OCI-LY1 (cell line): ENCODE data around the gene BOD1.

Experiments used
- H2AFZ ChIP-seq: fragments of 200-600 bp; sonication (generic), shearing (Covaris generic); 2 replicates; pipeline ENCODE4 v1.6.0; 2014; ENCODE audit warnings: antibody characterized with exemption, mild to moderate bottlenecking, low read length
- H3F3A ChIP-seq: fragments of 200-600 bp; sonication (generic), shearing (Covaris generic); 2 replicates; pipeline ENCODE4 v1.6.0; 2014; ENCODE audit warnings: mild to moderate bottlenecking, antibody characterized with exemption, low read length, moderate library complexity; ENCODE audit not compliant: insufficient read depth
- H3K27ac ChIP-seq: fragments of 200-600 bp; sonication (generic); 2 replicates; pipeline ENCODE4 v1.5.1; 2014; ENCODE audit warnings: low read length, mixed run types, mild to moderate bottlenecking, low read depth; ENCODE audit not compliant: poor library complexity, severe bottlenecking
- H3K27me3 ChIP-seq: fragments of 200-600 bp; sonication (generic); 2 replicates; pipeline ENCODE4 v1.6.0; 2014; ENCODE audit warnings: antibody characterized with exemption, mild to moderate bottlenecking, low read length, moderate library complexity; ENCODE audit not compliant: insufficient read depth
- H3K36me3 ChIP-seq: fragments of 200-600 bp; sonication (generic); 2 replicates; pipeline ENCODE4 v1.6.1; 2014; ENCODE audit warnings: mild to moderate bottlenecking, antibody characterized with exemption, low read length, moderate library complexity, mixed read lengths; ENCODE audit not compliant: insufficient read depth
- H3K4me1 ChIP-seq: fragments of 200-600 bp; sonication (generic); 2 replicates; pipeline ENCODE4 v1.5.1; 2014; ENCODE audit warnings: mild to moderate bottlenecking, low read length, moderate library complexity; ENCODE audit not compliant: insufficient read depth, severe bottlenecking
- H3K4me2 ChIP-seq: fragments of 200-600 bp; sonication (generic), shearing (Covaris generic); 2 replicates; pipeline ENCODE4 v1.6.1; 2014; ENCODE audit warnings: low read length
- H3K4me3 ChIP-seq: fragments of 200-600 bp; sonication (generic); 2 replicates; pipeline ENCODE4 v1.5.1; 2014; ENCODE audit warnings: low read length, low read depth, mild to moderate bottlenecking, mixed read lengths; ENCODE audit not compliant: poor library complexity, severe bottlenecking
- H3K79me2 ChIP-seq: fragments of 200-600 bp; shearing (Covaris generic); 2 replicates; pipeline ENCODE4 v1.6.1; 2016; ENCODE audit warnings: mixed run types, low read length, mixed read lengths; ENCODE audit not compliant: insufficient read depth
- H3K9ac ChIP-seq: fragments of 200-600 bp; sonication (generic), shearing (Covaris generic); 2 replicates; pipeline ENCODE4 v1.6.1; 2014; ENCODE audit warnings: mild to moderate bottlenecking, low read length, mixed read lengths
- H3K9me2 ChIP-seq: fragments of 200-600 bp; sonication (generic), shearing (Covaris generic); 2 replicates; pipeline ENCODE4 v1.6.1; 2014; ENCODE audit warnings: low read depth, mild to moderate bottlenecking, low read length, mixed read lengths
- H3K9me3 ChIP-seq: fragments of 200-600 bp; shearing (Covaris generic); 2 replicates; pipeline ENCODE4 v1.6.1; 2014; ENCODE audit warnings: low read length, mixed read lengths
- H4K20me1 ChIP-seq: fragments of 200-600 bp; sonication (generic), shearing (Covaris generic); 2 replicates; pipeline ENCODE4 v1.6.0; 2016; ENCODE audit warnings: mild to moderate bottlenecking, low read length; ENCODE audit not compliant: insufficient read depth
- EZH2 ChIP-seq: fragments of 200-600 bp; sonication (generic), shearing (Covaris generic); IDR thresholded peaks from 2 replicates; pipeline ENCODE4 v1.8.0; 2017; ENCODE audit warnings: borderline replicate concordance, mixed run types, mild to moderate bottlenecking, antibody characterized with exemption, low read length, moderate library complexity, mixed read lengths
- TF ChIP-seq, protein P1 (sequence below): fragments of 200-600 bp; sonication (generic), shearing (Covaris generic); IDR thresholded peaks from 2 replicates; pipeline ENCODE4 v1.5.1; 2017; ENCODE audit warnings: mild to moderate bottlenecking, antibody characterized with exemption, low read length, moderate library complexity, mixed read lengths

The BOD1 gene

DNA sequence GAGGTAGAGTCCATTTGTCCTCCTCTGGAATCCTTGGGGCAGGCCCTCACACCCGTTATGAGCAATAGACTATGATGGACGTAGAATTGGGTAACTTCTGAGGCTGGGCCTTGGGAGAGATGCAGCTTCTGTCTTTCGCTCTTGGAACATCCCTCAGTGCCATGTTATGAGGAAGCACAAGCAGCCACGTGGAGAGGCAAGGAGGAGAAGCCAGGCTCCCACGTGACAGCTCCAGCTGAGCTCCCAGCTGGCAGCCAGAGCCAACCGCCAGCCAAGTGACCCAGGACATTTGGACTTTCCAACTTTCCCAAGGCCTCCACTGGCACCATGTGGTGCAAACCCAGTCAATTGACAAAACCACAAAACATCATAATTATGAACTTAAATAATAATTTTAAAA, 43.0 kb upstream of the BOD1 start:
- Histone ChIP-seq H3K9ac (no peak overlapping the region), H3K9me3 (peaks cover 2% of the 10 kb centered on the region; the same call in 1 of the 2 replicates), H4K20me1 (no peaks in the 10 kb centered on the region), H3K79me2 (no peaks in the 10 kb centered on the region), H2AFZ (no peak overlapping the region), H3K4me1 (peaks cover 6% of the 10 kb centered on the region), H3K9me2 (no peaks in the 10 kb centered on the region), H3F3A (no peaks in the 10 kb centered on the region), H3K27ac (no peak overlapping the region), H3K4me2 (no peak overlapping the region), H3K27me3 (peaks cover 2% of the 10 kb centered on the region; the same call in 1 of the 2 replicates), H3K4me3 (no peak overlapping the region), H3K36me3 (peaks cover 14% of the 10 kb centered on the region; the same call in 1 of the 2 replicates)
- TF ChIP-seq, protein P1, sequence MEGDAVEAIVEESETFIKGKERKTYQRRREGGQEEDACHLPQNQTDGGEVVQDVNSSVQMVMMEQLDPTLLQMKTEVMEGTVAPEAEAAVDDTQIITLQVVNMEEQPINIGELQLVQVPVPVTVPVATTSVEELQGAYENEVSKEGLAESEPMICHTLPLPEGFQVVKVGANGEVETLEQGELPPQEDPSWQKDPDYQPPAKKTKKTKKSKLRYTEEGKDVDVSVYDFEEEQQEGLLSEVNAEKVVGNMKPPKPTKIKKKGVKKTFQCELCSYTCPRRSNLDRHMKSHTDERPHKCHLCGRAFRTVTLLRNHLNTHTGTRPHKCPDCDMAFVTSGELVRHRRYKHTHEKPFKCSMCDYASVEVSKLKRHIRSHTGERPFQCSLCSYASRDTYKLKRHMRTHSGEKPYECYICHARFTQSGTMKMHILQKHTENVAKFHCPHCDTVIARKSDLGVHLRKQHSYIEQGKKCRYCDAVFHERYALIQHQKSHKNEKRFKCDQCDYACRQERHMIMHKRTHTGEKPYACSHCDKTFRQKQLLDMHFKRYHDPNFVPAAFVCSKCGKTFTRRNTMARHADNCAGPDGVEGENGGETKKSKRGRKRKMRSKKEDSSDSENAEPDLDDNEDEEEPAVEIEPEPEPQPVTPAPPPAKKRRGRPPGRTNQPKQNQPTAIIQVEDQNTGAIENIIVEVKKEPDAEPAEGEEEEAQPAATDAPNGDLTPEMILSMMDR = no peak
- no peak for TF ChIP-seq EZH2

DNA sequence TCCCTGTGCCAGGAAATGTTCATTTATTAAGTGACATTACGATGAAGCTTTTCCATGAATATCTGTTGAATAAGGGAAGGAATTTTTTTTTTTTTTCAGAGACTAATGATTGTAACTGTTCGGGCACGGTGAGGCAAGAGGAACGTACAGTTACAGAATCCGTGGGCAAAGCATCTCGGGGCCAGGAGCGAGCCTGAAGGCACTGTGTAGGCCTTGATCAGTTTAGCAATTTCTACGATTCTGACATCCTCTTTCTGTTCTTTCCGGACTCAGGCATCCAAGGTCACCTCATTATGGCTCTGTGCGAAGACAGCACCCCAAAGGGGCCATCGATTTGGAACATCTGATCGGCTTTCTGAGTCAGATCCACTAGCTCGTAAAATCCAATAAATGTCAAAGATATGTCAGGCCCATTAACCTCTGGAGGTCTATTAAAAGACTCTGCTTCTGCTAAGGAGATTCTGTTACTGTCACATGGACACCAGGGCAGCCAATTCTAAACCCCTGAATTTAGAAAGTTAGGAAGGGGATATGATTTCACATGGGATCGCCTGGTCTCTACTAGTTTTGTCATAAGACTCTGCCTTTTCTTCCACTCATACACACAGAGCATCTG, 41.4 kb upstream of the BOD1 start:
- Histone ChIP-seq H2AFZ (no peak overlapping the region), H3K9me2 (no peaks in the 10 kb centered on the region), H3K4me2 (no peak overlapping the region)

DNA sequence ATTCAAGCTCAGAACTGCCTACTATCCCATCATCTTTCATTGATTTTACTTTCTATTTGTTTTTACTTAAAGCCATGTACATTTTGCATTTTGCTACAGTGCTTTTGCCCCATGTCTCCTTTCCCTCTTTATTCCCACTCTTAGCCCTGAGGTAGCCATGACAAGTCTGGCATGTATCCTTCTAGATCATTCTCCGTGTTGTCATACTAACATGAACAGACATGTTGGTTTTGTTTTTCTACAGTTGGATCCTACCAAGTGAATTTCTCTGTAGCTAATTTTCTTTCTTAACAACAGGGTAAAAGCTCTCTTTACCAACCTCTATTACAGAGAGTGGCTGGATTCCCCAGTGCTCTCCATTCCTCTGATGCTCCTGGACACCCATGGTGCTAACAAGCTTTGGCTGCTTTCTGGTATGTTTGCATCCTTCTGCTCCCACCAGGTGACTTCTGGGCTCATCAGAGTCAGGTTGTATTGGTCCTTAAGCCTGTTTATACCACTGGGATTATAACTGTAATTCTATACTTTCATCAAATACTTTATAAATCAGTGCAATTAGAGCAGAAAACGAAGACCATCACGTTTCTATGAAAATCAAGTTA, 38.8 kb upstream of the BOD1 start:
- no peaks in the 10 kb centered on the region for H3K9me2 ChIP-seq
- no peak overlapping the region for H3K4me3 ChIP-seq
- no peak overlapping the region for H3K4me2 ChIP-seq
- no peak for TF ChIP-seq EZH2
- TF ChIP-seq, protein P1 = no peak
- no peak overlapping the region for H3K27ac ChIP-seq
- peaks cover 17% of the 10 kb centered on the region; the same call in 1 of the 2 replicates for H3K27me3 ChIP-seq
- H3K4me1 ChIP-seq = no peaks in the 10 kb centered on the region
- H3K9me3 ChIP-seq = peaks cover 20% of the 10 kb centered on the region
- peaks cover 14% of the 10 kb centered on the region; the same call in 1 of the 2 replicates for H3K36me3 ChIP-seq
- no peak overlapping the region for H2AFZ ChIP-seq
- H3K79me2 ChIP-seq = no peaks in the 10 kb centered on the region
- no peak overlapping the region for H3K9ac ChIP-seq
- no peaks in the 10 kb centered on the region for H4K20me1 ChIP-seq
- H3F3A ChIP-seq = no peaks in the 10 kb centered on the region

More for the DNA sequence above, 41.4 kb upstream of the BOD1 start:
- Histone ChIP-seq H3K27ac (no peak overlapping the region), H3K9me3 (peaks cover 17% of the 10 kb centered on the region), H3K4me1 (no peaks in the 10 kb centered on the region), H3K9ac (no peak overlapping the region), H3K27me3 (peaks cover 11% of the 10 kb centered on the region; the same call in 1 of the 2 replicates), H3K79me2 (no peaks in the 10 kb centered on the region), H4K20me1 (no peaks in the 10 kb centered on the region), H3K4me3 (no peak overlapping the region), H3K36me3 (peaks cover 14% of the 10 kb centered on the region; the same call in 1 of the 2 replicates), H3F3A (no peaks in the 10 kb centered on the region)
- TF ChIP-seq, protein P1 = no peak
- no peak for TF ChIP-seq EZH2
